ENCODE data around the gene SF3B2. TPM values are rescaled to one million over a fixed set of nuclear protein-coding genes. Genes with fewer than 3 reads are reported as not detected.

SF3B2 gene
- total and polyA plus RNA-seq, 2 donors (not counting 1 experiment from before 2014, with no cell fraction given): 139 to 205 TPM

- ChIA-PET CTCF (interaction anchor here (1.6 kb wide), 1 partner anchor 10 kb away, joined by 4 read pairs; no protein-coding TSS in a partner anchor), POLR2A (no interaction called here)
- no peaks in the 10 kb centered on the region for H3K79me2 ChIP-seq (ENCODE audit: control insufficient read depth, insufficient read depth, low read length)
- 71% methylated on average over 8 of the region's 12 CpGs for WGBS (ENCODE audit: insufficient coverage)
- DNase-seq (no peak), ATAC-seq (ENCODE audit: low read depth) (no peak)
- no peak for TF ChIP-seq EZH2 (IDR thresholded peaks at IDR 0.05; ENCODE audit: borderline replicate concordance, insufficient read depth, low read depth, low read length, poor library complexity, severe bottlenecking)
- no peak for TF ChIP-seq CTCF (IDR thresholded peaks at IDR 0.05)
- H3K27me3 ChIP-seq (replicated peaks in 1 of 4; ENCODE audit: control extremely low read depth in 1 of 4, control insufficient read depth in 3 of 4, insufficient read depth in 4 of 4, low read length in 3 of 4): peaks cover 0 to 29% (median 12%) of the 10 kb centered on the region in 4 experiments
- H3K4me2 ChIP-seq (replicated peaks; ENCODE audit: low read depth, low read length, poor library complexity, severe bottlenecking): peak overlapping the region; percentile 67
- Mint-ChIP-seq H3K9me3 (ENCODE audit: insufficient read depth) (no peaks in the 10 kb centered on the region), H3K4me1 (peaks cover 2% of the 10 kb centered on the region), H3K27ac (no peak overlapping the region), H3K27me3 (peaks cover 8% of the 10 kb centered on the region), H3K4me3 (no peak overlapping the region)
- H4K20me1 ChIP-seq (ENCODE audit: control insufficient read depth, insufficient read depth, low read length, poor library complexity, severe bottlenecking): no peaks in the 10 kb centered on the region
- no peak overlapping the region for H3K9ac ChIP-seq (ENCODE audit: low read length)
- H3K4me3 ChIP-seq (ENCODE audit: control extremely low read depth in 1 of 5, extremely low read depth in 1 of 5, insufficient read depth in 1 of 5, low read depth in 2 of 5, low read length in 4 of 5): peak overlapping the region in 1 of 5 experiments; percentile 20
- peaks cover 0 to 12% (median 0%) of the 10 kb centered on the region in 3 donors for H3K9me3 ChIP-seq (ENCODE audit: control extremely low read depth in 1 of 3, control insufficient read depth in 2 of 3, insufficient read depth in 1 of 3, low read length in 2 of 3)
- peak overlapping the region; percentile 74 for H2AFZ ChIP-seq (ENCODE audit: insufficient read depth, low read depth, low read length, poor library complexity, severe bottlenecking)
- no peak overlapping the region for H3K27ac ChIP-seq (ENCODE audit: low read length in 2 of 2)
- H3K4me1 ChIP-seq (ENCODE audit: control insufficient read depth in 2 of 2, insufficient read depth in 2 of 2, low read length in 2 of 2): peaks cover 11 to 13% of the 10 kb centered on the region in 2 donors
- H3K36me3 ChIP-seq (replicated peaks in 1 of 2; ENCODE audit: control extremely low read depth in 1 of 2, control insufficient read depth in 1 of 2, extremely low read depth in 1 of 2, insufficient read depth in 2 of 2, low read length in 1 of 2): no peaks in the 10 kb centered on the region
- intact Hi-C loops (cut with micrococcal nuclease): no loop called here
These were observed 39.7 kb upstream of the SF3B2 start for GRCh38 chr11:66012371-66012945.

- intact Hi-C loops (cut with micrococcal nuclease): no loop called here
- Histone ChIP-seq H3K4me3 (ENCODE audit: control extremely low read depth in 1 of 5, extremely low read depth in 1 of 5, insufficient read depth in 1 of 5, low read depth in 2 of 5, low read length in 4 of 5) (no peak overlapping the region), H3K4me2 (replicated peaks; ENCODE audit: low read depth, low read length, poor library complexity, severe bottlenecking) (no peak overlapping the region), H3K27me3 (replicated peaks in 1 of 4; ENCODE audit: control extremely low read depth in 1 of 4, control insufficient read depth in 3 of 4, insufficient read depth in 4 of 4, low read length in 3 of 4) (peaks cover 0 to 29% (median 12%) of the 10 kb centered on the region in 4 experiments), H3K9ac (ENCODE audit: low read length) (no peak overlapping the region), H3K79me2 (ENCODE audit: control insufficient read depth, insufficient read depth, low read length) (no peaks in the 10 kb centered on the region), H3K9me3 (ENCODE audit: control extremely low read depth in 1 of 3, control insufficient read depth in 2 of 3, insufficient read depth in 1 of 3, low read length in 2 of 3) (peaks cover 0 to 12% (median 0%) of the 10 kb centered on the region in 3 donors), H3K36me3 (replicated peaks in 1 of 2; ENCODE audit: control extremely low read depth in 1 of 2, control insufficient read depth in 1 of 2, extremely low read depth in 1 of 2, insufficient read depth in 2 of 2, low read length in 1 of 2) (no peaks in the 10 kb centered on the region), H3K4me1 (ENCODE audit: control insufficient read depth in 2 of 2, insufficient read depth in 2 of 2, low read length in 2 of 2) (peaks cover 11 to 13% of the 10 kb centered on the region in 2 donors), H4K20me1 (ENCODE audit: control insufficient read depth, insufficient read depth, low read length, poor library complexity, severe bottlenecking) (no peaks in the 10 kb centered on the region), H2AFZ (ENCODE audit: insufficient read depth, low read depth, low read length, poor library complexity, severe bottlenecking) (no peak overlapping the region), H3K27ac (ENCODE audit: low read length in 2 of 2) (no peak overlapping the region)
- WGBS (ENCODE audit: insufficient coverage): 25% methylated on average over 9 of the region's 12 CpGs
- H3K27ac Mint-ChIP-seq: no peak overlapping the region
- no peak for TF ChIP-seq EZH2 (IDR thresholded peaks at IDR 0.05; ENCODE audit: borderline replicate concordance, insufficient read depth, low read depth, low read length, poor library complexity, severe bottlenecking)
- no peak for TF ChIP-seq CTCF (IDR thresholded peaks at IDR 0.05)
- DNase-seq (no peak), ATAC-seq (ENCODE audit: low read depth) (no peak)
- ChIA-PET CTCF (interaction anchor here (1.6 kb wide), 1 partner anchor 10 kb away, joined by 4 read pairs; no protein-coding TSS in a partner anchor), POLR2A (no interaction called here)
- H3K9me3 Mint-ChIP-seq (ENCODE audit: insufficient read depth): no peaks in the 10 kb centered on the region
- H3K4me3 Mint-ChIP-seq: no peak overlapping the region
- H3K4me1 Mint-ChIP-seq: peaks cover 2% of the 10 kb centered on the region
- peaks cover 8% of the 10 kb centered on the region for H3K27me3 Mint-ChIP-seq
These were observed 39.0 kb upstream of the SF3B2 start for GRCh38 chr11:66012946-66013761.
